ENCODE results near the gene PEX11G.
"Not testable (repeated sequence)": the region's sequence is repeated elsewhere in the genome, so short reads cannot be mapped to it uniquely, and the experiment has no call there.

- TF ChIP-seq CTCF (IDR thresholded peaks at IDR 0.05 in 4 of 5, conservative IDR thresholded peaks at IDR 0.05 in 1 of 5); POLR2A (IDR thresholded peaks at IDR 0.05): not testable (repeated sequence)
Observed at GRCh38 chr19:7449391-7450070, 39.3 kb downstream of the PEX11G start.

All from gastrocnemius medialis (tissue), 4 donors.